Type B pancreatic cell (in vitro differentiated cells): ENCODE data around the gene RDH12. TPM values are rescaled to one million over a fixed set of nuclear protein-coding genes. Genes with fewer than 3 reads are reported as not detected.
"Not testable (repeated sequence)": the region's sequence is repeated elsewhere in the genome, so short reads cannot be mapped to it uniquely, and the experiment has no call there.

ENCODE experiments used
- DNase-seq: peaks from one replicate; pipeline ENCODE4 v3.0.0; 2021; ENCODE audit warnings: mixed read lengths; ENCODE audit not compliant: unreplicated experiment; ENCODE audit errors: extremely low spot score
- H3K27ac Mint-ChIP-seq: 2 replicates; pipeline ENCODE4 v1.8.0; 2021; ENCODE audit warnings: mild to moderate bottlenecking, mixed read lengths
- H3K27me3 Mint-ChIP-seq: 2 replicates; pipeline ENCODE4 v1.8.0; 2021; ENCODE audit warnings: mixed read lengths
- H3K36me3 Mint-ChIP-seq: 2 replicates; pipeline ENCODE4 v1.8.0; 2021; ENCODE audit warnings: mixed read lengths
- H3K4me1 Mint-ChIP-seq: one replicate; pipeline ENCODE4 v1.8.0; 2021; ENCODE audit warnings: mixed read lengths; ENCODE audit not compliant: unreplicated experiment
- H3K4me3 Mint-ChIP-seq: 2 replicates; pipeline ENCODE4 v1.8.0; 2021; ENCODE audit warnings: mild to moderate bottlenecking, mixed read lengths
- H3K9me3 Mint-ChIP-seq: 2 replicates; pipeline ENCODE4 v1.8.0; 2021; ENCODE audit warnings: mixed read lengths
- total RNA-seq: library from RNA; stranded (reverse); gene quantifications from 2 replicates; pipeline ENCODE4 v1.2.1, GENCODE V29; 2021; ENCODE audit warnings: low replicate concordance
- TF ChIP-seq, protein P1 (sequence below): fragments of 200-600 bp; sonication (generic); conservative IDR thresholded peaks from 2 replicates; pipeline ENCODE4 v1.5.0; 2021; ENCODE audit warnings: antibody characterized with exemption, mild to moderate bottlenecking

Gene RDH12
- total RNA-seq, 1 donor from 2014 or later: 2.6 TPM

DNA sequence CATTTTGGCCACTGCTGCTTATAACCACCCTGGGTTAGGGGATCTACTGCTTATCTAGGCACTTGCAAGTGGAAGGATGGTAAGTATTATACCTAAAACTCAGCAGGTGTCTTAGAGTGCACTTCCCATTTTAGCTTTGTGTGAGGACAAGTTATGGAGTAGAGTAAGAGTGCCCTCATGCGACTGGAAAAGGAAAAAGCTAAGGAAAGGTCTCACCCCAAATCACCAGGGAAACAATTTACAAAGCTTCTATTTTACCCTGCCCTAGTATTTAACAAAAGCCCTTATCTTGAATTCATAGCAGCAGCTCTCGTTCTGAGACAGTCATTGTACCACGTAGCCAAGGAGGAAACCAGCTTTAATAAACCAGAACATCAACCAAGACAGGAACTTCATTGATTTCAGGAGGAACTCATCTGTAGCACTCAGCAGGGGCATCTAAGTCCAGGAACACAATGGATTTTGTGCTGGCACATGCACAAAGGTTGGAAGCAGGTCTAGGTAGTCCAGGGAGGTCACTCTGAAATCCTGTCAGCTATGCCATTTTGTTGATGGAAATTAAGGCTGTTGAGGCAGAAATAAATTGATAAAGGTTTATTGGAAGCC lies 2.9 kb downstream of the RDH12 start:
- Mint-ChIP-seq H3K9me3 (no peaks in the 10 kb centered on the region), H3K36me3 (no peaks in the 10 kb centered on the region), H3K27me3 (no peaks in the 10 kb centered on the region), H3K4me1 (peaks cover 7% of the 10 kb centered on the region), H3K27ac (no peak overlapping the region), H3K4me3 (no peak overlapping the region)
- TF ChIP-seq, protein P1, sequence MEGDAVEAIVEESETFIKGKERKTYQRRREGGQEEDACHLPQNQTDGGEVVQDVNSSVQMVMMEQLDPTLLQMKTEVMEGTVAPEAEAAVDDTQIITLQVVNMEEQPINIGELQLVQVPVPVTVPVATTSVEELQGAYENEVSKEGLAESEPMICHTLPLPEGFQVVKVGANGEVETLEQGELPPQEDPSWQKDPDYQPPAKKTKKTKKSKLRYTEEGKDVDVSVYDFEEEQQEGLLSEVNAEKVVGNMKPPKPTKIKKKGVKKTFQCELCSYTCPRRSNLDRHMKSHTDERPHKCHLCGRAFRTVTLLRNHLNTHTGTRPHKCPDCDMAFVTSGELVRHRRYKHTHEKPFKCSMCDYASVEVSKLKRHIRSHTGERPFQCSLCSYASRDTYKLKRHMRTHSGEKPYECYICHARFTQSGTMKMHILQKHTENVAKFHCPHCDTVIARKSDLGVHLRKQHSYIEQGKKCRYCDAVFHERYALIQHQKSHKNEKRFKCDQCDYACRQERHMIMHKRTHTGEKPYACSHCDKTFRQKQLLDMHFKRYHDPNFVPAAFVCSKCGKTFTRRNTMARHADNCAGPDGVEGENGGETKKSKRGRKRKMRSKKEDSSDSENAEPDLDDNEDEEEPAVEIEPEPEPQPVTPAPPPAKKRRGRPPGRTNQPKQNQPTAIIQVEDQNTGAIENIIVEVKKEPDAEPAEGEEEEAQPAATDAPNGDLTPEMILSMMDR: peak; percentile 83
- no peak for DNase-seq

DNA sequence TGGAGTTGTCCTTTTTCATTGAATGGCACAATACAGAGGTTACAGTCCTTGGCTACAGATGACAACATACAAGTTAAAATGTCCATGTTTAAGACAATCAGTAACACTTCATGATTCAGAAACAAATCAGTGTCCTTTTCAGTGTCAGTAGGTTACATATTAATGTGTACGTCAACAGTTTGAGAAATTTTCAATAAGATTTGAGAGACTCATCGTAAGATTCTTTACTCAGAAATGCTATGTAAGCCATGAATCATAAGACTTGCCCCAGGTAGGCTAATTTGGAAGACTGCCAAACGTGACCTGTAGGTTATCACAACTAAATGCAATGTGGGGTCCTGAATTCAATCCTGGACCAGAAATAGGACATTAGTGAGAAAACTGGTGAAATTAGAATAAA lies 3.5 kb downstream of the RDH12 start:
- TF ChIP-seq, protein P1: no peak
- Mint-ChIP-seq H3K4me3 (no peak overlapping the region), H3K27me3 (no peaks in the 10 kb centered on the region), H3K4me1 (peaks cover 7% of the 10 kb centered on the region), H3K9me3 (no peaks in the 10 kb centered on the region), H3K27ac (no peak overlapping the region), H3K36me3 (no peaks in the 10 kb centered on the region)
- no peak for DNase-seq

DNA sequence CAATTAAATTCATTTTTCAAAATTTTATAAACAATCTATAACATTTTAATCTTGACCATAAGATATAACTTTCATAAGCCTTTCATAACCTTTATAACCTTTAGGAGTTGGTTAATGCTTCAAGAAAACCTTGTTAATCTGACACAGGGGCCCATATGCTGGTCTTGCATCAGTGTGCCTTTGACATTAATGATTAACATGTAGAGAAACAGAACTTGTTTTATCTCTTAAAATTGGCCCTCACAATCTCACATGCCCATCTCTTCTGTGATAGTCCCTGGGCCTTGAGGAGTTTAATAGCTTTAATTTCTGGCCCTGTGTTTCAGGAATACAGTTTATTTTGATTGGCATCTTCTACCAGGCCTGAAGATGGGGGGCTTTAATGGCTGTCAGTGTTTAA lies 7.7 kb downstream of the RDH12 start:
- H3K27ac Mint-ChIP-seq, DNase-seq, H3K27me3 Mint-ChIP-seq, H3K4me3 Mint-ChIP-seq, H3K9me3 Mint-ChIP-seq, H3K36me3 Mint-ChIP-seq, H3K4me1 Mint-ChIP-seq: not testable (repeated sequence)

DNA sequence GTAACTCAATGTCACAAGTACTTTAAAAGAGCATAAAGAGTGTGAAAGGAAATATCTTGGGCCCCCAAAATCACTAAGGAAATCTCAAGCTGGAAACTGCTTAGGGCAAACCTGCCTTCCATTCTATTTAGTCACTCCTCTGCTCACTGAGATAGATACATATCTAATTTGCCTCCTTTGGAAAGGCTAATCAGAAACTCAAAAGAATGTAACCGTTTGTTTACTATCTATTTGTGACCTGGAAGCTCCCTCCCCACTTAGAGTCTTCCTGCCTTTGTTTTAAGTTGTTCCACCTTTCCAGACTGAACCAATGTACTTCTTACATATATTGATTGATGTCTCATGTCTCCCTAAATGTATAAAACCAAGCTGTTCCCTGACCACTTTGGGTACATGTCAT lies 8.1 kb downstream of the RDH12 start:
- H3K4me3 Mint-ChIP-seq, H3K4me1 Mint-ChIP-seq, H3K27ac Mint-ChIP-seq, H3K27me3 Mint-ChIP-seq, DNase-seq, H3K9me3 Mint-ChIP-seq, H3K36me3 Mint-ChIP-seq: not testable (repeated sequence)

DNA sequence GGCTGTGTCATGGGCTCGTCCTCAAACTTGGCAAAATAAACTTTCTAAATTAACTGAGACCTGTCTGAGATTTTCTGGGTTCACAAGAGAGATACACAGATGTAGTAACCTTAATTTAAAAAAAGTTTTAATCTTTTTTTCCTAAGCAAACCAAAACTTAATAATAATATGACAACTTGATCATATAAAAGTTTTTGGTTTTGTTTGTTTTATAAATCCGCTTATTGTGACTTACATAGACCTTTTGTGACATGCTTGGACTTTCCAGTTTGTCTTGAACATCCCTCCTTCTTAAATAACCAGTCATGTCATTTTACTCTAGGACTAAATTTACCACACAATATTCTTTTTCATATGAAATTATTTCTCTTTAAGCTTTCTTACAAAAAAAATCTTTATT lies 8.5 kb downstream of the RDH12 start:
- peaks cover 4% of the 10 kb centered on the region for H3K9me3 Mint-ChIP-seq
- no peak overlapping the region for H3K4me3 Mint-ChIP-seq
- TF ChIP-seq, protein P1: no peak
- H3K27me3 Mint-ChIP-seq: no peaks in the 10 kb centered on the region
- DNase-seq: no peak
- no peaks in the 10 kb centered on the region for H3K36me3 Mint-ChIP-seq
- no peaks in the 10 kb centered on the region for H3K4me1 Mint-ChIP-seq
- no peak overlapping the region for H3K27ac Mint-ChIP-seq

DNA sequence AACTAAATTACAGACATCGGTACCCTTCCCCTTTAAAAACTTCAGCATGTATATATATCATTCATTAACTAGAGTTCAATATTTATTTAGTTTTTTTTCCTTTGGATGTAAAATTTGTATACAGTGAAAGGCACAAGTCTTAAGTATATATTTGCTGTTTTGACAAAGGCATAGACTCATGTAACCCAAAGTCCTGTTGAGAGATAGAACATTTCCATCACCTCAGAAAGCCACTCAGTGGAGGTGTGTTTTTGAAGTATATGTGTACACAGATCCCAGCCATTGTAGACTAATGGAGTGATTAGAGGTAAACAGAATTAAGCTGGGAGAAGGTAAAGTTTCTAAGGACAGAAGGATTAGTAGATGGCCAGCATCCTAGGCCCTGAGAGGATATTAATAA lies 15.4 kb downstream of the RDH12 start:
- no peak overlapping the region for H3K4me3 Mint-ChIP-seq
- DNase-seq: no peak
- no peaks in the 10 kb centered on the region for H3K4me1 Mint-ChIP-seq
- no peaks in the 10 kb centered on the region for H3K9me3 Mint-ChIP-seq
- TF ChIP-seq, protein P1: no peak
- H3K36me3 Mint-ChIP-seq: no peaks in the 10 kb centered on the region
- H3K27me3 Mint-ChIP-seq: peaks cover 7% of the 10 kb centered on the region
- H3K27ac Mint-ChIP-seq: no peak overlapping the region

DNA sequence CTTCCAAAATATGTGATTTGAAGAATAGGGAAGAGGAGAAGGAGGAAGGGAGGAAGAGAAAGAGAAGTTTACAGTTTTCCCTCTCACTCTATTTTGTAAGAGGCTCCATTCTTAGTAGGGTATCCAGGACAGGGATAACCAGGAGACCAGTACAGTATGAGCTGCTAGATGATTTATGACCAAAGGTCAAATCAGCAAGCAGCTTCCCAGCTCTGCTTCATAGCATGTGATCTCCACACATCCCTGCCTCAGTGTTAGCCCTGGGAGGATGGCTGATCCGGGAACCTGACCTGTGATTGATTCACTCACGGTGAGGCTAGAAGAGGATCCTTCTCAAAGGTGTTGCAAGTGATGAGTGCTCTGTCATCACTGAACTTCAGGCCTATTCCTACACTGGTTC lies 16.6 kb downstream of the RDH12 start:
- no peak for DNase-seq

DNA sequence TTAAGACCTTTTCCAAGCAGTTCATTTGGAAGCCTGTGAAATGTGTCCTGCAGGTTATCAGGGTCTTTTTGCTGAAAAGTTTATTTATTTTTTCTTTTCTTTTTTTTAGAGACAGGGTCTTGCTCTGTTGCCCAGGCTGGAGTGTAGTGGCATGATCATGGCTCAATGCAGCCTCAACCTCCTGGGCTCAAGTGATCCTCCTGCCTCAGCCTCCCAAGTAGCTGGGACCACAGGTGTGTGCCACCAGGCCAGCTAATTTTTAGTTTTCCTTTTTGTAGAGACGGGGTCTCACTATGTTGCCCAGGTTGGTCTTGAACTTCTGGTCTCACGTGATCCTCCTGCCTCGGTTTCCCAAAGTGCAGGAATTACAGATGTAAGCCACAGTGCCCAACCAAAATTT lies 17.7 kb downstream of the RDH12 start:
- H3K36me3 Mint-ChIP-seq, DNase-seq, H3K9me3 Mint-ChIP-seq, H3K4me1 Mint-ChIP-seq, H3K4me3 Mint-ChIP-seq, H3K27ac Mint-ChIP-seq: not testable (repeated sequence)
- peaks cover 23% of the 10 kb centered on the region for H3K27me3 Mint-ChIP-seq

More for the DNA sequence above, 16.6 kb downstream of the RDH12 start:
- no peaks in the 10 kb centered on the region for H3K4me1 Mint-ChIP-seq
- no peak overlapping the region for H3K27ac Mint-ChIP-seq
- H3K36me3 Mint-ChIP-seq: no peaks in the 10 kb centered on the region
- H3K9me3 Mint-ChIP-seq: no peaks in the 10 kb centered on the region
- H3K27me3 Mint-ChIP-seq: peaks cover 15% of the 10 kb centered on the region
- TF ChIP-seq, protein P1: no peak
- no peak overlapping the region for H3K4me3 Mint-ChIP-seq
